ENCODE data around the gene GJC2.
A peak's percentile ranks its signal among the peaks of the same experiment; 100 is the strongest.

DNA sequence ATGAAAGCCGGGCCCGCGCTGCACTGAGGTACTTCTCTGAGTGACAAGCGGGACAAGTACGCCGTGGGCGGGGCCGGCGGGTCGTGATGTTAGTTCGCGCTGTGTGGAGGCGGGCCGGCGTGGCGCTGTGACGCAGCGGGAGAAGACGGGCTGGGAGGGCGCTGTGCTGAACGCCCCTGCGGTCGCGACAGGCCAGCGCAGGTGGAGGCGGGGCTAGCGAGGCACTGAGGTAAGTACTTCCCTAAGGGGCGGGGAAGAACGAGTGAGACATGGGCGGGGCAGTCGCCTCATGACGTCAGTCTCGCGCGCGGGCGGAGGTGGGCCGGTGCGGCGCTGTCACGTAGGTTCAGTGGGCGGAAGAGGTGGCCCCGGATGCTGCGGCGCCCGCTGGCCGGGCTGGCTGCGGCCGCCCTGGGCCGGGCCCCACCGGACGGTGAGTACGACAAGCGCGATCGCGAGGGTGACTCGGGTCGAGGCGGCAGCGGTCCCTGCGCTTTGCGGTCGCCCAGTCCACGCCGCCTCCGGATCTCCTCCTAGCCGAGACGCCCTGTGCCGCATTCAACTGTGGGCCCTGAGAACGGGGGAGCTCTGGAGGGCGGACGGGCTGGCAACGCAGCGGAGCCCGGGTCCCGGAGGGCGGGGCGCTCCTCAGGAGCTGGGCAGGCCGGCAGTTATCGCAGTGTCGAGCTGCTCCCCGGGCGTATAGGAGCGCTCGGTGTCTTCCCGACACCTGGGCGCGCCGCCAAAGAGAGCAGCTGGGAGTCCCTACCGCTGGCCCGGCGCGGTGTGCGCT lies 9.6 kb upstream of the GJC2 start, which contains the start of gene GUK1:
- TF ChIP-seq, protein P1, sequence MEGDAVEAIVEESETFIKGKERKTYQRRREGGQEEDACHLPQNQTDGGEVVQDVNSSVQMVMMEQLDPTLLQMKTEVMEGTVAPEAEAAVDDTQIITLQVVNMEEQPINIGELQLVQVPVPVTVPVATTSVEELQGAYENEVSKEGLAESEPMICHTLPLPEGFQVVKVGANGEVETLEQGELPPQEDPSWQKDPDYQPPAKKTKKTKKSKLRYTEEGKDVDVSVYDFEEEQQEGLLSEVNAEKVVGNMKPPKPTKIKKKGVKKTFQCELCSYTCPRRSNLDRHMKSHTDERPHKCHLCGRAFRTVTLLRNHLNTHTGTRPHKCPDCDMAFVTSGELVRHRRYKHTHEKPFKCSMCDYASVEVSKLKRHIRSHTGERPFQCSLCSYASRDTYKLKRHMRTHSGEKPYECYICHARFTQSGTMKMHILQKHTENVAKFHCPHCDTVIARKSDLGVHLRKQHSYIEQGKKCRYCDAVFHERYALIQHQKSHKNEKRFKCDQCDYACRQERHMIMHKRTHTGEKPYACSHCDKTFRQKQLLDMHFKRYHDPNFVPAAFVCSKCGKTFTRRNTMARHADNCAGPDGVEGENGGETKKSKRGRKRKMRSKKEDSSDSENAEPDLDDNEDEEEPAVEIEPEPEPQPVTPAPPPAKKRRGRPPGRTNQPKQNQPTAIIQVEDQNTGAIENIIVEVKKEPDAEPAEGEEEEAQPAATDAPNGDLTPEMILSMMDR (IDR thresholded peaks at IDR 0.05; ENCODE audit: low read length): peak; percentile 16; the same call in 1 of the 2 replicates
- no peak for TF ChIP-seq EZH2phosphoT487 (IDR thresholded peaks at IDR 0.05; ENCODE audit: low read length)
